Ectodermal cell (in vitro differentiated cells): ENCODE data around the gene PTOV1. TPM values are rescaled to one million over a fixed set of nuclear protein-coding genes. Genes with fewer than 3 reads are reported as not detected.

Source experiments
- H3K27ac ChIP-seq: 2 replicates; pipeline ENCODE4 v1.7.0; 2013; ENCODE audit warnings: mild to moderate bottlenecking, low read depth, low read length; ENCODE audit not compliant: insufficient read depth, poor library complexity, severe bottlenecking
- H3K27me3 ChIP-seq: 2 replicates; pipeline ENCODE4 v1.7.0; 2013; ENCODE audit warnings: mild to moderate bottlenecking, low read length; ENCODE audit not compliant: insufficient read depth, control insufficient read depth, poor library complexity, severe bottlenecking
- H3K36me3 ChIP-seq: one replicate; pipeline ENCODE4 v1.7.0; 2013; ENCODE audit warnings: low read length; ENCODE audit not compliant: control insufficient read depth, insufficient read depth
- H3K4me1 ChIP-seq: one replicate; pipeline ENCODE4 v1.7.0; 2013; ENCODE audit warnings: low read length; ENCODE audit not compliant: control insufficient read depth, insufficient read depth
- H3K4me3 ChIP-seq: 2 replicates; pipeline ENCODE4 v1.7.0; 2013; ENCODE audit warnings: low read depth, low read length, control low read depth; ENCODE audit not compliant: insufficient read depth
- H3K9me3 ChIP-seq: 2 replicates; pipeline ENCODE4 v1.7.0; 2013; ENCODE audit warnings: mild to moderate bottlenecking, low read length, moderate library complexity; ENCODE audit not compliant: control insufficient read depth
- WGBS, 2 experiments: methylation state at CpG; one replicate each; pipeline ENCODE4 v1.1.7; 2013; ENCODE audit warnings: missing lambda C conversion rate in 2 of 2; 5-methylcytosine and 5-hydroxymethylcytosine counted together
- polyA plus RNA-seq, 4 experiments: library from polyadenylated mRNA; stranded (reverse); fragments of 50-300 nt; gene quantifications; one replicate each; pipeline ENCODE4 v1.2.3, GENCODE V29; 2013

PTOV1 gene
- 404 TPM for polyA plus RNA-seq (2013, experiment 1 of 4)
- 396 TPM for polyA plus RNA-seq (2013, experiment 2 of 4)
- 337 TPM for polyA plus RNA-seq (2013, experiment 3 of 4)
- polyA plus RNA-seq (2013, experiment 4 of 4) = 359 TPM

GRCh38 chr19:49850487-49851342 is at the start of gene PTOV1:
TSS of gene PTOV1 (plus strand) at chr19:49851159.
- Histone ChIP-seq H3K4me3 (peak within 1 kb of the TSS; percentile 62), H3K27ac (peak within 1 kb of the TSS; percentile 95), H3K27me3 (no peaks in the 10 kb centered on the region), H3K36me3 (peaks cover 14% of the 10 kb centered on the region), H3K9me3 (no peaks in the 10 kb centered on the region), H3K4me1 (peaks cover 24% of the 10 kb centered on the region)
- 3% methylated on average over 98 of the region's 98 CpGs for WGBS, 2 experiments

DNA sequence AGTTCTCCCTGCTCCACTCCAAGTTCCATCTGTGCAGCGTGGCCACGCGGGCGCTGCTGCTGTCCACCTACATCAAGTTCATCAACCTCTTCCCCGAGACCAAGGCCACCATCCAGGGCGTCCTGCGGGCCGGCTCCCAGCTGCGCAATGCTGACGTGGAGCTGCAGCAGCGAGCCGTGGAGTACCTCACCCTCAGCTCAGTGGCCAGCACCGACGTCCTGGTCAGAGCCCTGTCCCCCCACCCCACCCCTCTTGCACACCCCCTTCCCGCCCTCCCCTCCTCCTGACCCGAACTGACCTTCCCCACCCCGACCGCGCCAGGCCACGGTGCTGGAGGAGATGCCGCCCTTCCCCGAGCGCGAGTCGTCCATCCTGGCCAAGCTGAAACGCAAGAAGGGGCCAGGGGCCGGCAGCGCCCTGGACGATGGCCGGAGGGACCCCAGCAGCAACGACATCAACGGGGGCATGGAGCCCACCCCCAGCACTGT is 49.5 kb upstream of the PTOV1 start:
- no peaks in the 10 kb centered on the region for H3K9me3 ChIP-seq
- H3K4me1 ChIP-seq = peaks cover 14% of the 10 kb centered on the region
- 88 to 91% methylated on average over 31 to 32 of the region's 32 CpGs for WGBS, 2 experiments
- no peaks in the 10 kb centered on the region for H3K27me3 ChIP-seq
- no peak overlapping the region for H3K27ac ChIP-seq
- peak overlapping the region; percentile 30 for H3K4me3 ChIP-seq
- peaks cover 34% of the 10 kb centered on the region for H3K36me3 ChIP-seq

DNA sequence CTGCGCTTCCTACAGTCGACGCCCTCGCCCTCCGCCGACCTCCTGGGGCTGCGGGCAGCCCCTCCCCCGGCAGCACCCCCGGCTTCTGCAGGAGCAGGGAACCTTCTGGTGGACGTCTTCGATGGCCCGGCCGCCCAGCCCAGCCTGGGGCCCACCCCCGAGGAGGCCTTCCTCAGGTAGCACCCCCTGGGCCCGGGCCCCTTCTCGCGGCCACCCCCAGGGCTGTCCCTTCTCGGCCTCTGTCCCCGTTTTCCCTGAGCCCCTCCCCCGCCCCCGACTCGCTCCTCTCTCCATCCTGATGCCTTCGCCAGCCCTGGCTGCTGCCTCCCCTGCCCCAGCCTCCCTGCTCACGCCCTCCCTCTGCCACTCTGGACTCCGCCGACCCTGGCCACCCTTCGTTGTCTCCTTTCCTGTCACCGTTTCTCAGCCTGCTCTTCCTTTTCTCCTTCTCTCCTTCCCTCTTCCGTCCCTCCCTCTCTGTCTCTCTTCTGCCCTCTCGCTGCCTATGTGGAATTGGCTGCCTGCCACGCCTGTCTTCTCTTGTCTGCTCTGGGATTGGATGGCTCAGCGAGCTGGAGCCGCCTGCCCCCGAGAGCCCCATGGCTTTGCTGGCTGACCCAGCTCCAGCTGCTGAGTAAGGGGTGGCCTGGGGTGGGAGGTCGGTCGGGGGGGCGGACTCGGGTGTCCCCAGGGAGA is 48.8 kb upstream of the PTOV1 start:
- peak overlapping the region; percentile 30 for H3K4me3 ChIP-seq
- WGBS, 2 experiments = 33 to 34% methylated on average over 38 of the region's 38 CpGs
- no peak overlapping the region for H3K27ac ChIP-seq
- H3K9me3 ChIP-seq = no peaks in the 10 kb centered on the region
- H3K36me3 ChIP-seq = peaks cover 28% of the 10 kb centered on the region
- no peaks in the 10 kb centered on the region for H3K27me3 ChIP-seq
- peaks cover 14% of the 10 kb centered on the region for H3K4me1 ChIP-seq

GRCh38 chr19:49802836-49803528 is 48.0 kb upstream of the PTOV1 start:
- H3K9me3 ChIP-seq = no peaks in the 10 kb centered on the region
- H3K36me3 ChIP-seq = peaks cover 28% of the 10 kb centered on the region
- H3K4me1 ChIP-seq = peaks cover 14% of the 10 kb centered on the region
- no peaks in the 10 kb centered on the region for H3K27me3 ChIP-seq
- H3K4me3 ChIP-seq = no peak overlapping the region
- WGBS, 2 experiments = 92 to 93% methylated on average over 24 of the region's 24 CpGs
- H3K27ac ChIP-seq = no peak overlapping the region

DNA sequence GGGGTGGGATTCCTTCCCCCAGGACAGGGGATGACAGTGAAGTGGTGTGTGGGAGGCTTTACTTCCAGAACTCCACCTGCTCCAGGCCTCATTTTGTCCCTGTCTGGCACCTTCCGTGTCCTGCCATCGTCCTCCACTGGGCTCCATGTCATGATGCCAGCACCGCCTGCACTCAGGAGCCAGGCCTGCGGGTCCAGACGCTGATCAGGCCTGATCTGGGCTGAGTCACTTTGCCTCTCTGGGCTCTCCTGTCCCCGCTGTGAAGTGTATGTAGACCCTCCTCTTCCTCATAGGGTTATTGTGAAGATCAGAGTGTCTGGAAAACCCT is 47.5 kb upstream of the PTOV1 start:
- Histone ChIP-seq H3K4me3 (no peak overlapping the region), H3K9me3 (no peaks in the 10 kb centered on the region), H3K36me3 (peaks cover 28% of the 10 kb centered on the region), H3K27ac (no peak overlapping the region), H3K4me1 (peaks cover 14% of the 10 kb centered on the region), H3K27me3 (no peaks in the 10 kb centered on the region)
- WGBS, 2 experiments = 97% methylated on average over 6 of the region's 6 CpGs

DNA sequence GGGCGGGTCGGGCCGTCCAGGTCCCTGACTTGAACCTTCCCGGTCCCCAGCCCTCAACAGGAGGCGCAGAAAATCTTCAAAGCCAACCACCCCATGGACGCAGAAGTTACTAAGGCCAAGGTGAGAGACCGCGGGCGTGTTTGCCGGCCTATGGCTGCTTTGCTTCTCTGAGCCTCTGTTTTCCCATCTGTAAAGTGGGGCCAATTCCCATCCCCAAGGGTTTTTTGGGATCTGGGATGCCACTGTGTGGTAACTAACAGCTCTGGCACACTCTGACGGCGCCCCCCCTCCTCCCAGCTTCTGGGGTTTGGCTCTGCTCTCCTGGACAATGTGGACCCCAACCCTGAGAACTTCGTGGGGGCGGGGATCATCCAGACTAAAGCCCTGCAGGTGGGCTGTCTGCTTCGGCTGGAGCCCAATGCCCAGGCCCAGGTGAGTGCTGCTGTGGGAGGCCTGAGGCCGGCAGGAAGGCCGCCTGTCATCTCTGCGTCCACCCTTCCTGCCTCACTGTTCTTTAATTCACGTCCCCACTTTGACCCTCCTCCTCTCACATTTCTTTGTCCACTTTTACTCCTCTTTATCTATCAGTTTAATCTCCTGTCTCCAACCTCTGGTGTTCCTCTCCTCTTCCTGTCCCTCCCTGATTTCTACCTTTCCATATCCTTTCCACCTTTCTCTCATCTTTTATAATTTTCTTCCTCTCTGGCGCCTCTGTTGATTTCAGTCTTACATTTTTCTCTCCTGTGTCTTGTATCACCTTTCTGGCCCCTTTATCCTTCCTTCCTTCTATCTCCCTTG is 44.9 kb upstream of the PTOV1 start:
- peaks cover 16% of the 10 kb centered on the region for H3K36me3 ChIP-seq
- H3K9me3 ChIP-seq = no peaks in the 10 kb centered on the region
- H3K27me3 ChIP-seq = no peaks in the 10 kb centered on the region
- 89 to 93% methylated on average over 20 of the region's 20 CpGs for WGBS, 2 experiments
- no peak overlapping the region for H3K4me3 ChIP-seq
- H3K27ac ChIP-seq = no peak overlapping the region
- H3K4me1 ChIP-seq = peaks cover 21% of the 10 kb centered on the region

- peaks cover 20% of the 10 kb centered on the region for H3K4me1 ChIP-seq
- no peaks in the 10 kb centered on the region for H3K9me3 ChIP-seq
- peaks cover 16% of the 10 kb centered on the region for H3K36me3 ChIP-seq
- no peak overlapping the region for H3K4me3 ChIP-seq
- no peak overlapping the region for H3K27ac ChIP-seq
- no peaks in the 10 kb centered on the region for H3K27me3 ChIP-seq
- 96 to 97% methylated on average over 8 of the region's 8 CpGs for WGBS, 2 experiments
These were observed 44.4 kb upstream of the PTOV1 start for GRCh38 chr19:49806620-49806959.

GRCh38 chr19:49807058-49807903 is 43.7 kb upstream of the PTOV1 start:
- no peaks in the 10 kb centered on the region for H3K27me3 ChIP-seq
- H3K36me3 ChIP-seq = peaks cover 16% of the 10 kb centered on the region
- H3K9me3 ChIP-seq = no peaks in the 10 kb centered on the region
- peaks cover 15% of the 10 kb centered on the region for H3K4me1 ChIP-seq
- H3K27ac ChIP-seq = no peak overlapping the region
- no peak overlapping the region for H3K4me3 ChIP-seq
- 93 to 95% methylated on average over 18 of the region's 18 CpGs for WGBS, 2 experiments
